ENCODE data around the gene PCDHGB6.
"Not testable (repeated sequence)": the region's sequence is repeated elsewhere in the genome, so short reads cannot be mapped to it uniquely, and the experiment has no call there.

- TF ChIP-seq TEAD4 (CRISPR knock-in tag; IDR thresholded peaks at IDR 0.05); ATF2 (CRISPR knock-in tag; IDR thresholded peaks at IDR 0.05; ENCODE audit: borderline replicate concordance, low read depth); RORB (CRISPR knock-in tag; IDR thresholded peaks at IDR 0.05); HMGXB4 (CRISPR knock-in tag; IDR thresholded peaks at IDR 0.05); CTCF (IDR thresholded peaks at IDR 0.05); NR3C1 (CRISPR knock-in tag; conservative IDR thresholded peaks at IDR 0.05; ENCODE audit: low read depth); JUN (CRISPR knock-in tag; IDR thresholded peaks at IDR 0.05); FOXP4 (CRISPR knock-in tag; IDR thresholded peaks at IDR 0.05); STAT6 (CRISPR knock-in tag; conservative IDR thresholded peaks at IDR 0.05; ENCODE audit: low read depth); NFE2L1 (CRISPR knock-in tag; IDR thresholded peaks at IDR 0.05): not testable (repeated sequence)
These were observed 24.9 kb downstream of the PCDHGB6 start for GRCh38 chr5:141432726-141433125.

Measured in WTC11 (cell line).